ENCODE data around the gene SEMA5A. TPM values are rescaled to one million over a fixed set of nuclear protein-coding genes. Genes with fewer than 3 reads are reported as not detected.

The SEMA5A gene
- total and polyA plus RNA-seq, 2 of the 13 experiments (the other 11 are each of a cell fraction or from before 2014, with no cell fraction given): 0.01 TPM; not detected in 1

- Histone ChIP-seq H3K27me3 (ENCODE audit: control insufficient read depth in 1 of 2, insufficient read depth in 2 of 2, low read length in 2 of 2) (no peaks in the 10 kb centered on the region; a peak in 1 of 5 replicates), H3K79me2 (ENCODE audit: insufficient read depth, low read length) (no peaks in the 10 kb centered on the region), H3K27ac (ENCODE audit: extremely low read length, insufficient read depth, low read length) (no peak overlapping the region), H3K4me2 (ENCODE audit: low read depth, low read length) (no peak overlapping the region), H3K4me1 (ENCODE audit: insufficient read depth, low read length) (no peaks in the 10 kb centered on the region), H3K9ac (ENCODE audit: insufficient read depth, low read depth, low read length) (no peak overlapping the region), H3K4me3 (replicated peaks in 1 of 3; ENCODE audit: insufficient read depth in 1 of 3, low read depth in 2 of 3, low read length in 3 of 3) (no peak overlapping the region), H4K20me1 (ENCODE audit: insufficient read depth, low read length) (no peaks in the 10 kb centered on the region), H3K36me3 (replicated peaks in 1 of 2; ENCODE audit: control insufficient read depth in 1 of 2, insufficient read depth in 2 of 2, low read length in 2 of 2) (no peaks in the 10 kb centered on the region), H2AFZ (ENCODE audit: low read length) (no peak overlapping the region), H3K9me3 (ENCODE audit: low read length) (peaks cover 89% of the 10 kb centered on the region)
- WGBS (ENCODE audit: low lambda C conversion rate): 32% methylated on average over 3 of the region's 3 CpGs
- intact Hi-C loops (cut with micrococcal nuclease; ENCODE audit: unreplicated experiment): no loop called here
- CTCF ChIA-PET (ENCODE audit: low intra/inter-chr PET ratio, low total read pairs): no interaction called here
- TF ChIP-seq ZNF768 (CRISPR knock-in tag; IDR thresholded peaks at IDR 0.05) (no peak), SP4 (CRISPR knock-in tag; IDR thresholded peaks at IDR 0.05) (no peak), ZNF260 (CRISPR knock-in tag; IDR thresholded peaks at IDR 0.05; ENCODE audit: borderline replicate concordance, low read depth) (no peak), GPN1 (CRISPR knock-in tag; IDR thresholded peaks at IDR 0.05; ENCODE audit: borderline replicate concordance) (no peak), BRD4 (CRISPR knock-in tag; IDR thresholded peaks at IDR 0.05) (no peak), ZNF24 (IDR thresholded peaks at IDR 0.05) (no peak)
- POLR2A ChIA-PET: no interaction called here
- BruUV-seq (replicated peaks): no TSS peak
- DNase-seq (ENCODE audit: low spot score): no peak
- in situ Hi-C loops (cut with HindIII; ENCODE audit: extremely low pct_ligation_motif_present, low pct_unique_long_range_greater_than_20kb): no loop called here
- FAIRE-seq: no peak
- no peak for ATAC-seq
Measured at GRCh38 chr5:9035346-9035745, 510.5 kb downstream of the SEMA5A start.

DNA sequence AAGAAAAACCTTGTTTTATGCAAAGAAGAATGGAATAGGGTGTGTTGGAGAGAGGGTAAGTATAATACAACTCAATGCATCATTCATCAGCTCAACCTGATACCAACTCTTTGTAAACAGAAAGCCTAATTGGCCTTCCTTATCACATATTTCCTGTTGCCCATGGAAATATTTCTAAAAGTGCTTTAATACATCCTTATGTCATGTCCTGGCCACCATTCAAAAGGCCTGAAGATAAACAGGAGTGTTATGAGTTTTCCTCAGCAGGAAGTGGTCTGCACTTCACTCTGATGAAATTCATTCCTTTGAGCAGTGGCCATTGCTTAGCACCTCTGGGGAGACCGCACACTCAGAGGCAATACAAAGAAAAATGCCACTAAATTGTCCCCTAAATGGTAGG lies 511.2 kb downstream of the SEMA5A start:
- no peak overlapping the region for H3K27ac ChIP-seq (ENCODE audit: extremely low read length, insufficient read depth, low read length)
- H3K4me3 ChIP-seq (replicated peaks in 1 of 3; ENCODE audit: insufficient read depth in 1 of 3, low read depth in 2 of 3, low read length in 3 of 3): no peak overlapping the region
- no peak overlapping the region for H2AFZ ChIP-seq (ENCODE audit: low read length)
- no TSS peak for BruUV-seq (replicated peaks)
- H3K4me1 ChIP-seq (ENCODE audit: insufficient read depth, low read length): no peaks in the 10 kb centered on the region
- DNase-seq (ENCODE audit: low spot score) (no peak), FAIRE-seq (no peak), ATAC-seq (no peak)
- H3K4me2 ChIP-seq (ENCODE audit: low read depth, low read length): no peak overlapping the region
- TF ChIP-seq, protein P1, sequence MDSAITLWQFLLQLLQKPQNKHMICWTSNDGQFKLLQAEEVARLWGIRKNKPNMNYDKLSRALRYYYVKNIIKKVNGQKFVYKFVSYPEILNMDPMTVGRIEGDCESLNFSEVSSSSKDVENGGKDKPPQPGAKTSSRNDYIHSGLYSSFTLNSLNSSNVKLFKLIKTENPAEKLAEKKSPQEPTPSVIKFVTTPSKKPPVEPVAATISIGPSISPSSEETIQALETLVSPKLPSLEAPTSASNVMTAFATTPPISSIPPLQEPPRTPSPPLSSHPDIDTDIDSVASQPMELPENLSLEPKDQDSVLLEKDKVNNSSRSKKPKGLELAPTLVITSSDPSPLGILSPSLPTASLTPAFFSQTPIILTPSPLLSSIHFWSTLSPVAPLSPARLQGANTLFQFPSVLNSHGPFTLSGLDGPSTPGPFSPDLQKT (CRISPR knock-in tag; IDR thresholded peaks at IDR 0.05; ENCODE audit: borderline replicate concordance): no peak
- TF ChIP-seq HMG20A (CRISPR knock-in tag; IDR thresholded peaks at IDR 0.05; ENCODE audit: borderline replicate concordance): no peak
- peaks cover 88% of the 10 kb centered on the region for H3K9me3 ChIP-seq (ENCODE audit: low read length)
- no peaks in the 10 kb centered on the region for H4K20me1 ChIP-seq (ENCODE audit: insufficient read depth, low read length)
- 0% methylated on average over 1 of the region's 1 CpG for WGBS (ENCODE audit: low lambda C conversion rate)
- CTCF ChIA-PET (ENCODE audit: low intra/inter-chr PET ratio, low total read pairs): no interaction called here
- H3K36me3 ChIP-seq (replicated peaks in 1 of 2; ENCODE audit: control insufficient read depth in 1 of 2, insufficient read depth in 2 of 2, low read length in 2 of 2): no peaks in the 10 kb centered on the region
- no peaks in the 10 kb centered on the region; a peak in 1 of 5 replicates for H3K27me3 ChIP-seq (ENCODE audit: control insufficient read depth in 1 of 2, insufficient read depth in 2 of 2, low read length in 2 of 2)
- H3K9ac ChIP-seq (ENCODE audit: insufficient read depth, low read depth, low read length): no peak overlapping the region
- POLR2A ChIA-PET: no interaction called here
- intact Hi-C loops (cut with micrococcal nuclease; ENCODE audit: unreplicated experiment): no loop called here
- H3K79me2 ChIP-seq (ENCODE audit: insufficient read depth, low read length): no peaks in the 10 kb centered on the region
- in situ Hi-C loops (cut with HindIII; ENCODE audit: extremely low pct_ligation_motif_present, low pct_unique_long_range_greater_than_20kb): no loop called here
